ENCODE data around the gene ACOT6.
"Not testable (repeated sequence)": the region's sequence is repeated elsewhere in the genome, so short reads cannot be mapped to it uniquely, and the experiment has no call there.

ACOT6 gene

DNA sequence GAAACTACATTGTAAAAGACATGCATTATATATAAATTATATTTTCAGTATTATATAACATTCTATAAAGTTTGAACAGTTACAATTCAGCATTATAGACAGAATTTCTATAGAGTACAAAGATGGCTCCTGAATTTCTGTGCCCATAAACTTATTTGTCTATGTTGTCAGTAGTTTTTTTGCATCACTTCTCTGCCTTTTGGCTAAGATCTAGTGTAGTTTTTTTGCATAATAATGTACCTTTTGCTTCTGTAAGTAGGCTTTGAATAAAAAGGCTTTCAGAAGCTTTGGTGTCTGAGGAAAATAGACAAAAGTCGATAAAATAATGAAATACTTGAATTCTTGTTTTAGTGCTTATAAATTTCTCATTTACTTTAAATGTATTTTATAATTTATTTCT, 43.5 kb downstream of the ACOT6 start:
- DNase-seq = no peak

- not testable (repeated sequence) for DNase-seq
Observed at GRCh38 chr14:73659202-73659601, 46.9 kb downstream of the ACOT6 start.

GRCh38 chr14:73660511-73660910, 48.2 kb downstream of the ACOT6 start:
- DNase-seq = no peak

DNA sequence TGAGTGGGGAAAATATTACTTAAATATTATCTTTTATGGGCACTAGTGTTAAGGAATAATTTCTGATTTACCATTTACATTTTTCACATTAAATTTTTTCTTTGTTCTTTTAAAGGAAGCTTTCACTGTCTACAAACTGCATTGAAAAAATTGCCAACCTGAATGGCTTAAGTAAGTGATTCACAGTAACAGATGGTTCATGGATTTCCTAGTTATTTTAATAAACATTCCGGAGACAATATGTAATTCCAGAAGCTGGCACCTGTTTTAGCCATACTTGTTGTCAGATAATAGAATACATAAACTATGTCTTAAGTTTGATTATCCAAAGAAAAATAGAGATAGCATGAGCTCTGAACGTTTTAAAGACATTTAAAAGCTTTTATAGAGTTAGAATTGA, 49.6 kb downstream of the ACOT6 start:
- no peak for DNase-seq

- DNase-seq = no peak
Observed at GRCh38 chr14:73662487-73662943, 50.2 kb downstream of the ACOT6 start.

- no peak for DNase-seq
Observed at GRCh38 chr14:73663548-73664212, 51.4 kb downstream of the ACOT6 start.

DNA sequence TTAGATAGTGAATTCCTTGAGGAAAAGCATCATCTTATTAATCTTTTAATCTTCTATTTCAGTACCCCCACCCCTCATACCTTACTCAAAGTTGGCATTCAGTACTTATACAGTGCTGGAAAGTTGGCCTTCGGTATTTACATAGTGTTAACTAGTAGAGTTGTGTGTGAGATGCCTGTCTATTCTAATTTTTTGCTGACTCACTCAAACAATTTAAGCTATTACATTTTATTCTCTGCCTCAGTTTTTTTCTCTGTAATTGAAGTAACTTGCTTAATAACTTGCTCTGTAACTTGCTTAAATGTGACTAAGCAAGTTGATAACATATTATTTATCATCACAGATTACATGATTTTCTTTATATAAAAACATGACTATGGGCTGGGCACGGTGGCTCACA, 52.8 kb downstream of the ACOT6 start:
- DNase-seq = no peak

DNA sequence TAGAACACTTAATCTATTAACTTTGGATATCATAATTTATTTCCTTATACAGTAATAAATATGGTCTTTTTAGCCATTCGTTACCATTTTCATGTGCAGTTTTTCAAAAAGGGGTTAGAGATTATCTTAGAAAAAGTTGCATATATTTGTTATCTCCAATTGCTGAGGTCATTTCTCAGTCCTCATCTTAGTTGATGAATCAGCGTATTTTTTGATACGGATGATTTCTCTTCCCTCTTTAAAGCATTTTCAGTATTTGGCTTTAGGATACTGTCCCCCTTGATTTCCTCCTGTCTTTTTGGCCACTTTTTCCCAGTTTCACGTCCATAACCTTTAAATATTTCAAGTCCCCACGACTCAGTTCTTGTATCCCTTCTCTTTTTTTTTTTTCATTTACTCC, 54.3 kb downstream of the ACOT6 start:
- DNase-seq = no peak

DNA sequence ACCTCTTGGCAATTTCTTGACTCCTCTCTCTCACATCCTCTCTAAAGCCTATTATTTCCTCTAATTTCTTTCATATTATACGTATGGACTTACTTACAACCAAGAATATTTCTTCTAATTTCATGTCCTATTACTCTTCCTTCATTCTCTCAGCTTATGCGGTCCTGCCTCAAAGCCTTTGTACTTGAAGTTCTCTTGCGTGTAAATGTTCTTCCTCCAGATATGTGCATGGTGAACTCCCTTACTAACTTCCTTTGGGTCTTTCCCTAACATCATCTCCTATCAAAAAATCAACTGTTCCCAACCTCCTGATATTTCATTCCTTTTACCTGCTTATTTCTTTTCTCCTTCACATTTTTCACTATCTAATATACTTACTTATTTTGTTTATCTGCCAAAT, 55.5 kb downstream of the ACOT6 start:
- DNase-seq = no peak

All from T-helper 1 cell (primary cell).